ENCODE measurements around the gene NACC2. TPM values are rescaled to one million over a fixed set of nuclear protein-coding genes. Genes with fewer than 3 reads are reported as not detected.
"Not testable (repeated sequence)": the region's sequence is repeated elsewhere in the genome, so short reads cannot be mapped to it uniquely, and the experiment has no call there.

NACC2 gene
- total and polyA plus RNA-seq, 2 experiments from 2014 or later = 4.4 to 12.0 TPM

DNA sequence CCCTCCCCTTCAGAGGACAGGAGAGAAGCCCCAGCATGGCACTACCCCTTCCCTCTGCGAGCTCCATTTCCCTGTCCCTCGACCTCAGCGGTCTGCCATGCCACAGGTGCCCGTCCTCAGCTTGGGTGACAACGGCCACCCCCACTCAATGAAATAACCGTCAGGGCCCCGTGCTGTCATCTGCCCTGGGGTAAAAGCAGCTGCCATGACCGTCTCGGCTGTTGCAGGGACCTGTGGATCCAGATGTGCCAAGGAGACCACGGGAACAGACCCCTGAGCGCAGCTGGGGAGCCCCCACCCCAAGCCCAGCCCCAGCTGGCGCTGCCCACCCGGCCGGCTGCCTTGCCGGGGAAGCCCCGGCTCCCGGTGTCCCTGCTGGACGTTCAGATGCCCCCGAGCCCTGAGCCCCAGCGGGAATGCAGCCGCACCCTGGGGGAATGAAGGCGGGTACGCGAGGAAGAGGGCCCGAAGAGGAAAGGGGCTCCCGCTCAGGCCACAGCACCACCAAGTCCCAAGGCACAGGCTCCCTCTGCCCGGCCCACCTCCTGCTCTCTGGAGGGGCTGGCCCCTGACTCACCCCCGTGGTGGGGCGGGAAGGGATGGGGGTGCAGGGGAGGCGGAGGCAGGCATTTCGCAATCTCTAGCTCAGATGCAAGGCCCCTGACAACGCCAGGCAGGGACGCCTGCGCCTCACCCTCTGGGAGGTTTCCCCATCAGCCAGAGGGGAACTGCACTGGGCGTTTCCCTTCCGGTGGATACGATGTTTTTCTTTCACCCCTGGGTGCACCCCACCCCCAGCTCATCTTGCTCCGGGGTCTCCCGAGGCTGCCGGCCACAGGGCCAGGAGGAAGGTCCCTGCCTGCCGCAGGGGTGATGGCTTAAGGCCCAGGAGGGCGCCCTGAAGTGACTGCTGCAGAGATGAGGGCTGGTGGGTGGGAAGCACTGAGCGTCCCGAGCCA is 49.2 kb downstream of the NACC2 start:
- Histone ChIP-seq H3K4me3 (no peak overlapping the region), H3K4me1 (ENCODE audit: low read depth) (no peaks in the 10 kb centered on the region), H3K27ac (no peak overlapping the region), H3K9me3 (ENCODE audit: low read depth) (no peaks in the 10 kb centered on the region), H3K36me3 (no peaks in the 10 kb centered on the region), H3K27me3 (peaks cover 9% of the 10 kb centered on the region)
- peak in 1 of 2 donors; percentile 75 for DNase-seq (ENCODE audit: low read depth in 1 of 2, low spot score in 1 of 2)
- TF ChIP-seq, protein P1, sequence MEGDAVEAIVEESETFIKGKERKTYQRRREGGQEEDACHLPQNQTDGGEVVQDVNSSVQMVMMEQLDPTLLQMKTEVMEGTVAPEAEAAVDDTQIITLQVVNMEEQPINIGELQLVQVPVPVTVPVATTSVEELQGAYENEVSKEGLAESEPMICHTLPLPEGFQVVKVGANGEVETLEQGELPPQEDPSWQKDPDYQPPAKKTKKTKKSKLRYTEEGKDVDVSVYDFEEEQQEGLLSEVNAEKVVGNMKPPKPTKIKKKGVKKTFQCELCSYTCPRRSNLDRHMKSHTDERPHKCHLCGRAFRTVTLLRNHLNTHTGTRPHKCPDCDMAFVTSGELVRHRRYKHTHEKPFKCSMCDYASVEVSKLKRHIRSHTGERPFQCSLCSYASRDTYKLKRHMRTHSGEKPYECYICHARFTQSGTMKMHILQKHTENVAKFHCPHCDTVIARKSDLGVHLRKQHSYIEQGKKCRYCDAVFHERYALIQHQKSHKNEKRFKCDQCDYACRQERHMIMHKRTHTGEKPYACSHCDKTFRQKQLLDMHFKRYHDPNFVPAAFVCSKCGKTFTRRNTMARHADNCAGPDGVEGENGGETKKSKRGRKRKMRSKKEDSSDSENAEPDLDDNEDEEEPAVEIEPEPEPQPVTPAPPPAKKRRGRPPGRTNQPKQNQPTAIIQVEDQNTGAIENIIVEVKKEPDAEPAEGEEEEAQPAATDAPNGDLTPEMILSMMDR (IDR thresholded peaks at IDR 0.05; ENCODE audit: low read depth, low read length) = no peak

DNA sequence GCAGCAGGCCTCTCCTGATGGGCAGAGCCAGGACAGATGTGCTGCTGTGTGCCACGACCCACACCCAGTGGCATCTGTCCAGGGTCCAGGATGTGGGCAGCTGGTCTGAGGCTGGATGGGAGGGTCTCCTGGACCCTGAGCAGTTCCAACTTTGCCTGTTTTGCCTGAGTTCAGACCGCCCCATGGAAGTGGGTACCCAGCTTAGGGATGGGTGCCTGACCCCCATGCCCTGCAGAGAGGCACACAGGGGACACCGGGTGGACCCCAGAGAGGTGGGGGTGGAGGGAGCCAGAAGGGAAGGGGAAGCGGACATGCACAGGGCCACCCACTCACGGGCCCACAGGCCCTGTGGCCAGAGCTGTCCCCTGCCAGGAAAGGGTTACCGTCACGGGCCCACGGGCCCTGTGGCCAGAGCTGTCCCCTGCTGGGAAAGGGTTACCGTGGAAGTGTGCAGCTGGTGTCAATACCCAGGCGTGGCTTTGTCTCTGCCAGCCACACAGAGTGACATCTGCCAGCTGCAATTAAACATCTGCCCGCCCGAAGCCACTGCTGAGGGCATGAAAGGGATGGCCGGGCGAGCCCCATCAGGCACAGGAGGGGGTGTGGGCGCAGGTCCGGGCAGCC is 50.0 kb downstream of the NACC2 start:
- Histone ChIP-seq H3K4me3 (no peak overlapping the region), H3K9me3 (ENCODE audit: low read depth) (no peaks in the 10 kb centered on the region), H3K4me1 (ENCODE audit: low read depth) (no peaks in the 10 kb centered on the region), H3K27ac (no peak overlapping the region), H3K27me3 (peaks cover 1% of the 10 kb centered on the region), H3K36me3 (no peaks in the 10 kb centered on the region)
- TF ChIP-seq, protein P1 (IDR thresholded peaks at IDR 0.05; ENCODE audit: low read depth, low read length) = no peak
- DNase-seq (ENCODE audit: low read depth in 1 of 2, low spot score in 1 of 2) = no peak

DNA sequence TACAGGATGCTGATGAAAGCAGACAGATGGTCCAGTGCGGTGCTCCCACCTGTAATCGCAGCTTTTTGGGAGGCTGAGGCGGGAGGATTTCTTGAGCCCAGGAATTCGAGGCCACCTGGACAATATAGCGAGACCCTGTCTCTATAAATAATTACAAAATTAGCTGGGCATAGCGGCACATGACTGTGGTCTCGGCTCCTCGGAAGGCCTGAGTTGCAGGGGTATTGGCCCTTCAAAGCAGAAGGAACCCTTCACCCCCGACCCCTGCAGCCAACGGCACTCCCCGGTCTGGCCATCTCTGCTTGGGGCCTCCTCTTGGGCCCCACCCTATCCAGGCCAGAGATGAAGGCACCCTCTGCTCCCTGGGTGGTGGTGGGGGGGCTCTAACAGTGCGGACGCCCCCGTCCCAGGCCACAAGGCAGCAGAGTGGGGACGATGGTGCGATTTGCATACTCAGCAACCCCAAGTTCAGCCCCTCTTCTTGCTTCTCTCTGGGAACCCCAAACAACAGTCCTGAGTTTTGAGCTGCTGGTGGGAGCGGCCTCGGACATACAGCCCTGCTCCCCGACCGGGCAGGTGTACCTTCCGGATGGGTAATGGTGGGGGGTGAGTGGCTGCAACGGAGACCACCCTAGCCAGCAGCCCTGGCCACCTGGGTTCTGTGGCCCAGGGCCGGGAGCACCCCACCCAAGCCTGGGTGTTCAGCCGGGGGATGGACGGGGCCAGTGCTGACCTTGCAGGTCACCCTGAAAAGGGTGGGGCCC is 50.7 kb downstream of the NACC2 start:
- H3K36me3 ChIP-seq = no peaks in the 10 kb centered on the region
- TF ChIP-seq, protein P1 (IDR thresholded peaks at IDR 0.05; ENCODE audit: low read depth, low read length) = no peak
- H3K27ac ChIP-seq = no peak overlapping the region
- no peaks in the 10 kb centered on the region for H3K9me3 ChIP-seq (ENCODE audit: low read depth)
- H3K4me1 ChIP-seq (ENCODE audit: low read depth) = no peaks in the 10 kb centered on the region
- no peak overlapping the region for H3K4me3 ChIP-seq
- no peaks in the 10 kb centered on the region for H3K27me3 ChIP-seq
- DNase-seq (ENCODE audit: low read depth in 1 of 2, low spot score in 1 of 2) = no peak

DNA sequence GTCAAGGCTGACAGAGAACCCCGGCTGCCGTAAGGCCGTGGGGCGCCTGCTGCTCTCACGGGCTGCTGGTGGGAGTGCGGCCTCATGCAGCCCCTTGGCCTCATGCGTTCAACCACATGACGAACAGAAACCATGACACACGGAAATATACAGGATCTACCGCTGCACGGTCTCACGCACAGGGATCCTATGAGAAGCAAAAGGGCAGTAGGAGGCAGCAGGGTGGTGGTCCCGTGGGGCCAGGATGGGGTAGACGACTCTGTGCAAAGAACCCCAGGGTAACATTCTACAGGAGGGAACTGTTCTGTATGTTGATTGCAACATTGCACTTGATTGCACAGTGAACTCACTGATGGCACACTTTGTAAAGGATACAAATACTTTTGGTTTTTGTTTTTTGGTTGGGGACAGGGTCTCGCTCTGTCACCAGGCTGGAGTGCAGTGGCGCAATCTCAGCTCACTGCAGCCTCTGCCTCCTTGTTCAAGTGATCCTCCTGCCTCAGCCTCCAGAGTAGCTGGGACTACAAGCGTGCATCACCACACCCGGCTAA is 51.6 kb downstream of the NACC2 start:
- H3K36me3 ChIP-seq = no peaks in the 10 kb centered on the region
- no peak overlapping the region for H3K27ac ChIP-seq
- H3K27me3 ChIP-seq = no peaks in the 10 kb centered on the region
- no peaks in the 10 kb centered on the region for H3K9me3 ChIP-seq (ENCODE audit: low read depth)
- no peaks in the 10 kb centered on the region for H3K4me1 ChIP-seq (ENCODE audit: low read depth)
- TF ChIP-seq, protein P1 (IDR thresholded peaks at IDR 0.05; ENCODE audit: low read depth, low read length) = no peak
- DNase-seq (ENCODE audit: low read depth in 1 of 2, low spot score in 1 of 2) = no peak
- H3K4me3 ChIP-seq = no peak overlapping the region

DNA sequence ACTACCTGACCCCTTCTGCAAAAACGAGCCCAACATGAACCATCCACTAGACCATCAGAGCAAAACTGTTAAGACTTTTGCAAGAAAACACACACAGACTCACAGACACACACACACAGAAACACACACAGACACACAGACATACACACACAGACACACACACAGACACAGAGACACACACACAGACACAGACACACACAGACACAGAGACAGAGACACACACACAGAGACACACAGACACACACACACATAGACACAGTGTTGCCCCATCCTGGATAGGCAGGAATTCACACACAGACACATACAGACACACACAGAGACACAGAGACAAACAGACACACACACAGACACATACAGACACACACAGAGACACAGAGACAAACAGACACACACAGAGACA is 52.5 kb downstream of the NACC2 start:
- DNase-seq (ENCODE audit: low read depth in 1 of 2, low spot score in 1 of 2) = no peak
- H3K27ac ChIP-seq = no peak overlapping the region
- no peaks in the 10 kb centered on the region for H3K36me3 ChIP-seq
- H3K27me3 ChIP-seq = no peaks in the 10 kb centered on the region
- H3K4me3 ChIP-seq = no peak overlapping the region
- TF ChIP-seq, protein P1 (IDR thresholded peaks at IDR 0.05; ENCODE audit: low read depth, low read length) = no peak
- no peaks in the 10 kb centered on the region for H3K9me3 ChIP-seq (ENCODE audit: low read depth)
- no peaks in the 10 kb centered on the region for H3K4me1 ChIP-seq (ENCODE audit: low read depth)

DNA sequence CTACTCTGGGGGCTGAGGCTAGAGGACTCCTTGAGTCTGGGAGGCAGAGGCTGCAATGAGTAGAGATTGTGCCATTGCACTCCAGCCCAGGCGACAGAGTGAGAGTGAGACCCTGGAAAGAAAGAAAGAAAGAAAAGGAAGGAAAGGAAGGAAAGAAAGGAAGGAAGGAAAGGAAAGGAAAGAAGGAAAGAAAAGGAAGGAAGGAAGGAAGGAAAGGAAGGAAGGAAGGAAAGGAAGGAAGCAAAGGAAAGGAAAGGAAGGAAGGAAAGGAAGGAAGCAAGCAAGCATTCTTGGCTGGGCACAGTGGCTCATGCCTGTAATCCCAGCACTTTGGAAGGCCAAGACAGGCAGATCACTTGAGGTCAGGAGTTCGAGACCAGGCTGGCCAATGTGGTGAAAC is 54.2 kb downstream of the NACC2 start:
- H3K27me3 ChIP-seq, H3K4me3 ChIP-seq: not testable (repeated sequence)

More for the DNA sequence above, 54.2 kb downstream of the NACC2 start:
- not testable (repeated sequence) for H3K27ac ChIP-seq; H3K4me1 ChIP-seq (ENCODE audit: low read depth); H3K9me3 ChIP-seq (ENCODE audit: low read depth); H3K36me3 ChIP-seq; DNase-seq (ENCODE audit: low read depth in 1 of 2, low spot score in 1 of 2)

All from cardiac muscle cell (in vitro differentiated cells and primary cell).